Urothelium cell line (cell line): ENCODE results near the gene NOLC1.

Source experiments
- DNase-seq: peaks from one replicate; pipeline ENCODE4 v3.0.0; 2011; ENCODE audit warnings: low spot score, mixed read lengths
- FAIRE-seq: peaks from 2 replicates; lab custom pipeline; 2011; peaks lifted over from hg19 to GRCh38; lab: Jason Lieb, UNC

NOLC1 gene

DNA sequence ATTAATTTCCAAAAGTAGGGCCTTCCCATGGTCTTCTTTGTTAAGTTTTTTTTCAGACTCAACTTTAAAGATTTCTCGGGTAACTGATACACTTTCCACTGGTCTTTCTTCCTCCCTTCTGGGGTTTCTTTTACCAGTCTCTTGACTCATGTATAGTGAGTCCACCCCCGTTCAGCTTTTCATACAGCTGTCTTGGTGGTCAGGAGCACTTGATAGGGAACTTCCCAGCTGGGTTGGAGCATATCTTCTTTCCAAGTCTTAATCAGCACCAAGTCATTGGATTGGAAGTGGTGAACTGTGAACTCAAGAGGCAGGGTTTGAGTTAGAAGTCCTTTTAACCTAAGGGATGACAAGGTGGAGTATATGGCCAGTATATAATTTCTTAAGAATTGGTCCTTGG is 44.7 kb downstream of the NOLC1 start:
- no peak for FAIRE-seq
- no peak for DNase-seq

DNA sequence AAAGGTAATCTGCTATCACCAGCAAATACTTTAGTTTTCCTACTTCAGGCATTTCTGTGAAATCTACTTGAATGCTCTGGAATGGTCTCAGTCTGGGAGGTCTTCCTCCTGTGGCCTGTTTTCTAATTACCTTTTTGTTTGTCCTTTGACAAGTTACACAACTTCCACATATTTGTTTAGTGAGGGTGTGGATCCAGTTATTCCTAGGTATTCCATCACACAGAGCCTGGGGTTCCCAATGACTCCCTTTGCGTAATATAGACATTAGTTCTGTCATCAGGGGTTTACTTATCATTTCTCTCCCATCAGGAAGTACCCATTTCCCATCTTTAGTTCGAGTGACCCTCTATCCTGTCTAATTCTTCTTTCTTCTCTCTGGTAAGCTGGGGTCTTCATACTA is 45.8 kb downstream of the NOLC1 start:
- FAIRE-seq (no peak), DNase-seq (no peak)

DNA sequence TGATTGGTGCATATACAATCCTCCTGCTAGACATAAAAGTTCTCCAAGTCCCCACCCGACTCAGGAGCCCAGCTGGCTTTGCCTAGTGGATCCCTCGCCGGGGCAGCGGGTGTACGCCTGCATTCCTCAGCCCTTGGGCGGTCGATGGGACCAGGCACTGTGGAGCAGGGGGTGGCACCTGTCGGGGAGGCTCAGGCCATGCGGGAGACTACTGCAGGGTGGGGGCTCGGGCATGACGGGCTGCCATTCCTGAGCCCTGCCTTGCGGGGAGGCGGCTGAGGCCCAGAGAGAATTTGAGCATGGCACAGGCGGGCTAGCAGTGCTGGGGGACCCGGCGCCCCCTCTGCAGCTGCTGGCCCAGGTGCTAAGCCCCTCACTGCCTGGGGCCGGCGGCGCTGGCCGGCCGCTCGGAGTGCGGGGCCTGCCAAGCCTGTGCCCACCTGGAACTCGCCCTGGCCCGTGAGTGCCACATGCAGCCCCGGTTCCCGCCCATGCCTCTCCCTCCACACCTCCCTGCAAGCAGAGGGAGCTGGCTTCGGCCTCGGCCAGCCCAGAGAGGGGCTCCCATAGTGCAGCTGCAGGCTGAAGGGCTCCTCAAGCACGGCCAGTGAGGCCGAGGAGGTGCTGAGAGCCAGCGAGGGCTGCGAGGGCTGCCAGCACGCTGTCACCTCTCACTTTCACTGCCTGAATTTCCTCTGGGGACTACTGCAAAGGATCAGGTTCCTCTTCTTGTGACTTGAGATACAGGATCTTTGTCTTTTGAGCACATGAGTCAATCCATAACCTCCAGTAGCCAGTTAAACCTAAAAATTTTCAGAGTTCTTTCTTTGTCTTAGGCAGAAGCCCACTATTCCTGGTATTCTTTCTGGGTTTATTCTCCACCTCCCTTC is 48.8 kb downstream of the NOLC1 start:
- DNase-seq = no peak
- no peak for FAIRE-seq

GRCh38 chr10:102202386-102202785 is 50.2 kb downstream of the NOLC1 start:
- no peak for FAIRE-seq

GRCh38 chr10:102208311-102209035 is 56.3 kb downstream of the NOLC1 start:
- no peak for DNase-seq

More at GRCh38 chr10:102202386-102202785, 50.2 kb downstream of the NOLC1 start:
- no peak for DNase-seq

DNA sequence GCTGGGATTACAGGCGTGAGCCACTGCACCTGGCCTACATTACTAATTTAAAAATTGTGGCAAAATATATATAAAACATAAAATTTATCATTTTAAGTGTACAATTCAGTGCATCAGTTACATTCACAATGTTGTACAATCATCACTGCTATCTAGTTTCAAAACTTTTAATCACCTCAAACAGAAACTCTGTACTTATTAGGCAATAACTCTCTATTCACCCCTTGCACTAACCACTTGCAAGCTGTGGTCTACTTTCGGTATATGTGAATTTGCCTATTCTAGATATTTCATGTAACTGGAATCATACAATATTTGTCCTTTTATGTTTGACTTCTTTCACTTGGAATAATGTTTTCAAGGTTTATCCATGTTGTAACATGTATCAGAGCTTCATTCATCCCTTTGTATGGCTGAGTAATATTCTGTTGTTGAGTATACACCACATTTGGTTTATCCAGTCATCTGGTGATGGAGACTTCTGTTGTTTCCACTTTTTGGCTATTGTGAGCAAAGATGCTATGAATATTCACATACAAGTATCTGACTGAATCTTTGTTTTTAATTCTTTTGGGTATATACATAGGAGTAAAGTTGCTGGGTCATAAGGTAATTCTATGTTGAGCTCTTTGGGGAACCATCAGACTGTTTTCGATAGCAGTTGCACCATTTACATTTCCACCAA is 59.6 kb downstream of the NOLC1 start:
- FAIRE-seq = no peak
- no peak for DNase-seq

More at GRCh38 chr10:102208311-102209035, 56.3 kb downstream of the NOLC1 start:
- no peak for FAIRE-seq
